ENCODE measurements around the gene PDIK1L.

Gene PDIK1L

DNA sequence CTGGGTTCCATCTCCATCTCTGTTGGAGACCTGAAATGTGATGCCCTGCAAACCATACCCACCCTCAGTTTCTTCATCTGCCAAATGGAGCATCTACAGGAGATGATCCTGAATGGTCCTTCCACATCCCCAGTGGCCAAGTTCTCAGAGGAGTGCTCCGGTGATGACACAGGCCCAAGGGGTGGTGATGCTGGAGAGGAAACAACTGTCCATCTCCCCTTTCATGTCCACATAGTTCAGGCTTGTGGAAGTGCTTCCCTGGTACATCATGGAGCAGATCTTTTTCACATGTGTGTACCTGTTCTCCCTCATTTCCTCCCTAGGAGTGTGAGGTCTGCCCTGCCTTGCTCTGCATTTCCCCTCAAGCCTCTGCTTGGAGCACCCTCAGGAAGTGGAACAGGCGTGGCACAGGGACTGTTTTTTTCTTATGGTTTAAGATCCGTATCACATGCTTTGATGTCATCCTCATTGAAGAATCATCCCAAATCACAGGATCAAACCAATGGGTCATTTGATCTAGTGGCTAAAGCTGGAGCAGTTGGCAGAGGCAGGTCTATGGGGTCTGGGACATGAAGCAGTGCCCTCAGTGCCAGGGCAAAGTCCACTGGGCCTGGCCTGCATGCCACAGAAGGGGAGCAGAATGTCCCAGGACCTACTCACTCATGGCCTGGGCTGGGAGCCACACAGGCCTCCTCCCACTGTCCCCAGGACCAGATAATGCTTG is 36.0 kb upstream of the PDIK1L start:
- Histone ChIP-seq H3K9me3 (ENCODE audit: control insufficient read depth in 1 of 2, low read length in 2 of 2) (no peaks in the 10 kb centered on the region), H3K4me1 (ENCODE audit: control insufficient read depth in 1 of 2, insufficient read depth in 2 of 2, low read length in 2 of 2) (peaks cover 9 to 13% of the 10 kb centered on the region in 2 donors), H3K27me3 (ENCODE audit: control insufficient read depth in 1 of 2, insufficient read depth in 2 of 2, low read length in 2 of 2) (peaks cover 0 to 5% of the 10 kb centered on the region in 2 donors), H3K9ac (ENCODE audit: low read depth in 1 of 2, low read length in 2 of 2) (no peak overlapping the region), H3K4me3 (ENCODE audit: low read depth in 1 of 2, low read length in 2 of 2) (no peak overlapping the region), H3K27ac (ENCODE audit: low read depth, low read length) (no peak overlapping the region), H3K36me3 (ENCODE audit: control insufficient read depth in 1 of 2, insufficient read depth in 2 of 2, low read length in 2 of 2) (no peaks in the 10 kb centered on the region)

DNA sequence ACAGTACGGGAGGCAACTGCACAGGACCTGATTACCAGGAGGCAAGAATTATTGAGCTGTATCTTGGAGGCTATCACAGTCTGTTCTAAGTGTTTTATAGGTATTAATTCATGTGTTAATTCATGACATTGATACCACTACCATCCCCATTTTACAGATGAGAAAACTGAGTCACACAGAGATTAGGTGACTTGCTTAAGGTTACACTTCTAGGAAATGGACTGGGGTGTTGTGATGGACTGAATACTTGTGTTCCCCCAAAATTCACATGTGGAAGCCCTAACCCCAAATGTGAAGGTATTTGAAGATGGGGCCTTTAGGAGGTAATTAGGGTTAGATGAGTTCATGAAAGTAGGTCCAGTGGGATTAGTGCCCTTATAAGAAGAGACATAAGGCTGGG is 34.1 kb upstream of the PDIK1L start:
- Histone ChIP-seq H3K9ac (ENCODE audit: low read depth in 1 of 2, low read length in 2 of 2) (no peak overlapping the region), H3K9me3 (ENCODE audit: control insufficient read depth in 1 of 2, low read length in 2 of 2) (no peaks in the 10 kb centered on the region), H3K36me3 (ENCODE audit: control insufficient read depth in 1 of 2, insufficient read depth in 2 of 2, low read length in 2 of 2) (no peaks in the 10 kb centered on the region), H3K4me3 (ENCODE audit: low read depth in 1 of 2, low read length in 2 of 2) (no peak overlapping the region), H3K27ac (ENCODE audit: low read depth, low read length) (no peak overlapping the region), H3K4me1 (ENCODE audit: control insufficient read depth in 1 of 2, insufficient read depth in 2 of 2, low read length in 2 of 2) (peaks cover 9 to 13% of the 10 kb centered on the region in 2 donors), H3K27me3 (ENCODE audit: control insufficient read depth in 1 of 2, insufficient read depth in 2 of 2, low read length in 2 of 2) (peaks cover 0 to 2% of the 10 kb centered on the region in 2 donors)

DNA sequence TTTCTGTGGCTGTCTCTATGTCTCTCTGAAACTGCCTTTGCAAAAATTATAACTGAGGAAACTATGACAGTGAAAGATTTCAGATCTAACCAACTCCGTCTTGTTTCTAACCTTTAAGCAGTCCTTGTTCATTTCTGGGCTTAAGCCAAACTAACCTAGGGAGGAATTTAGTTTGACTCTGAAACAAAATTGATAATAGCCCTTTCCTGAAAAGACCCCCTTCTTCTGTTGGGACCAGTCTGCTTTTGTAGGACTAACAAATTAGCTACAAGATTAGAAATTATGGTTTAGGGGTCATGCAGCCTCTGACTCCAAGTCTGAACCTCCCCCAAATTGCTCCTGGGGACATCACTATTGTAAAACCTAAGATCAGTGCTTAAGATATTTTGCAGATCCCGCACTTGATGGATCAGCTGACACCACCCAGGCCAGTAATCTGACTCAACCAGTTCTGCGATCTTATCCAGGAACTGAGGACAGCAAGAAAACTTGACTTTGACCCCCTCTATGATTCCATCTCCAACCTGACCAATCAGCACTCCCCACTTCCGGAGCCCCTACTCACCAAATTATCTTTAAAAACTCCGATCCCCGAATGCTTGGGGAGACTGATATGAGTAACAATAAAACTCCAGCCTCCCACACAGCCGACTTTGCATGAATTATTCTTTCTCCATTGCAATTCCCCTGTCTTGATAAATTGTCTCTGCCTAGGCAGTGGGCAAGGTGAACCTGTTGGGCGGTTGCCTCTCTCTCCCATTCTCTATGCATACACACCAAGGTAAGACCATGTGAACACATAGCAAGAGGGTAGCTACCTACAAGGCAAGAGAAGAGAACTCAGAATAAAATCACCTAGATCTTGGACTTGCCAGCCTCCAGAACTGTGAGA is 33.1 kb upstream of the PDIK1L start:
- H3K9me3 ChIP-seq (ENCODE audit: control insufficient read depth in 1 of 2, low read length in 2 of 2) = no peaks in the 10 kb centered on the region
- H3K27me3 ChIP-seq (ENCODE audit: control insufficient read depth in 1 of 2, insufficient read depth in 2 of 2, low read length in 2 of 2) = no peaks in the 10 kb centered on the region
- H3K4me1 ChIP-seq (ENCODE audit: control insufficient read depth in 1 of 2, insufficient read depth in 2 of 2, low read length in 2 of 2) = peaks cover 9 to 13% of the 10 kb centered on the region in 2 donors
- no peak overlapping the region for H3K4me3 ChIP-seq (ENCODE audit: low read depth in 1 of 2, low read length in 2 of 2)
- no peak overlapping the region for H3K27ac ChIP-seq (ENCODE audit: low read depth, low read length)
- no peak overlapping the region for H3K9ac ChIP-seq (ENCODE audit: low read depth in 1 of 2, low read length in 2 of 2)
- no peaks in the 10 kb centered on the region for H3K36me3 ChIP-seq (ENCODE audit: control insufficient read depth in 1 of 2, insufficient read depth in 2 of 2, low read length in 2 of 2)

DNA sequence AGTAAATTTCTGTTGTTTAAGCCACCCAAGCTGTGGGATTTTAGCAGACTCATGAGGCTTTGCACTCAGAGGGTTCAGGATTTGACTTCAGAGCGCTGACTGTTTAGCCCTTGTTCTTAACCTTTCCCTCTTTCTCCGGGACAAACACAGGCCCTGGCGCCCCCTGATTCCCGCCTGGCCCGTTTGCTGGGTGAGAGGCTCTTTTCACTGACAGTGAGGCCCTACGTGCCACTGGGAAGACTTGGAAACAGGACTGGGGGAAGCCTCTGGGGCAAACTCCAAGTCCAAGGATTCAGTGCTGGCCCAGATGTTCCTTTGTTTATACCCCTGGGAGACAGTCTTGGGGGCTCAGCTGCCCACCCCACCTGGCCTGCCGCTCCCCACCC is 32.5 kb upstream of the PDIK1L start:
- Histone ChIP-seq H3K27me3 (ENCODE audit: control insufficient read depth in 1 of 2, insufficient read depth in 2 of 2, low read length in 2 of 2) (no peaks in the 10 kb centered on the region), H3K9ac (ENCODE audit: low read depth in 1 of 2, low read length in 2 of 2) (no peak overlapping the region), H3K4me1 (ENCODE audit: control insufficient read depth in 1 of 2, insufficient read depth in 2 of 2, low read length in 2 of 2) (peaks cover 9 to 13% of the 10 kb centered on the region in 2 donors), H3K9me3 (ENCODE audit: control insufficient read depth in 1 of 2, low read length in 2 of 2) (no peaks in the 10 kb centered on the region), H3K4me3 (ENCODE audit: low read depth in 1 of 2, low read length in 2 of 2) (no peak overlapping the region), H3K27ac (ENCODE audit: low read depth, low read length) (no peak overlapping the region), H3K36me3 (ENCODE audit: control insufficient read depth in 1 of 2, insufficient read depth in 2 of 2, low read length in 2 of 2) (no peaks in the 10 kb centered on the region)

DNA sequence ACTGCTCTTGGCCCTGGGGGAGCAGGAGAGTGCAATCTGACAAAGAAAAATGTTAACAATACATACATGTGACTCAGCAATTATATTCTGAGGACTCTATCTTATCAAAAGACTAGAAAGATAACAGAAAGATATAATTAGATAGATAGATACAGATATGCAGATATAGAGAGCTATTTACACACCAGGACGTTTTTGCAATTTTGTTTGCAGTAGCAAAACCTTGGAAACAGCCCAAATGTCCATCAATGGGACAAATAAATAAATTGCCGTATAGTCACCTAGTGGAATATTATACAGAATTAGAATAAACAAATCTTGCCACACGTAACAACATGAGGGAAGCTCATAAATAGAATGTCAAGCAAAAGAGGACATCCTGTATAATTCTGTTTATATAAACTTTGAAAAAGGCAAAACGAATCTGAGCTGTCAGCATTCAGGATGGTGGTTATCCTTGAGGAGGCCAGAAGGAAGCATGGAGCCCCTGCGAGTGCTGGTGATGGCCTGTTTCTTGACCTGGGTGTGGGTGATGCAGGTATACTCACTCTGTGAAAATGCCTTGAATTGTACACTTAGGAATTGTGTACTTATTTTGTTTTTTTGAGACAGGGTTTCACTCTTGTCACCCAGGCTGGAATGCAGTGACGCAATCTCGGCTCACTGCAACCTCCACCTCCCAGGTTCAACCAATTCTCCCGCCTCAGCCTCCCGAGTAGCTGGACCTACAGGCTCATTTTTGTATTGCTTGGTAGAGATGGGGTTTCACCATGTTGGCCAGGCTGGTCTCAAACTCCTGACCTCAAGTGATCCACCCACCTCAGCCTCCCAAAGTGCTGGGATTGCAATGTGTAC is 31.4 kb upstream of the PDIK1L start:
- Histone ChIP-seq H3K9ac (ENCODE audit: low read depth in 1 of 2, low read length in 2 of 2) (no peak overlapping the region), H3K36me3 (ENCODE audit: control insufficient read depth in 1 of 2, insufficient read depth in 2 of 2, low read length in 2 of 2) (no peaks in the 10 kb centered on the region), H3K4me1 (ENCODE audit: control insufficient read depth in 1 of 2, insufficient read depth in 2 of 2, low read length in 2 of 2) (peaks cover 9 to 13% of the 10 kb centered on the region in 2 donors), H3K9me3 (ENCODE audit: control insufficient read depth in 1 of 2, low read length in 2 of 2) (no peaks in the 10 kb centered on the region), H3K27me3 (ENCODE audit: control insufficient read depth in 1 of 2, insufficient read depth in 2 of 2, low read length in 2 of 2) (no peaks in the 10 kb centered on the region), H3K27ac (ENCODE audit: low read depth, low read length) (no peak overlapping the region), H3K4me3 (ENCODE audit: low read depth in 1 of 2, low read length in 2 of 2) (no peak overlapping the region)

DNA sequence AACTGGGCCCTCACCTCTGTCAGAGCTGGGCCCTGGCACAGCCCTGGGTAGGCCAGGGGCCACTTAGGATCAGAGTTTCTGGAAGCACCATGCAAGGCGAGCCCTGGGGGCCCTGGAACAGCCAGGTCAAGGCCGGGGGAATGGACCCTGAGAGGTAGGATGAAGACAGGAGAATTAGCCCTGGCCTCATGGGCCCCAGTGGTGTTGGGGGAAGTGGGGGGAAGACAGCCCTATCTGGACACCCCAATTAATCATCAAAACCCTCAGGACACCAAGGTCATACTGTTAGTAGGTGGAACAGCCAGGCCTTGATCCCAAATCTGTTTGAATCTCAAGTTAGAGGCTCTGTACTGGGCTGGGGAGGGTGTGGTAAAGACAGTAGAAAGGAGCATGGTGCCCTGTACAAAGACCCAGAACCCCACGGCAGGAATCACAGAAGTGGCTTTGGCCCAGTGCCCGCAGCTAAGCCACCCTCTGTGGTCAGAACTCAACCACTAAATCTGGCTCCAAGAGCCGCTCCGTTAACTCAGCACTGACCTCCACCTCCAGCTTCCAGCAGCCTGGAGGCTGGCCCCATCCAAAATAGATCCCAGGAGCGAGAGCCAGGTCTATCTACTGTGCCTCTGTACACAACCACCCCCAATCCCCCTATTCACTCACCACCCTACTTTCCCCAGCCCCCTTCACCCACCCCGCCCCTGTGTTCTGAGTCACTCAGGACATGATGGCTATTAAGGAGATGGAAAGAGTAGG is 30.2 kb upstream of the PDIK1L start:
- no peak overlapping the region for H3K27ac ChIP-seq (ENCODE audit: low read depth, low read length)

DNA sequence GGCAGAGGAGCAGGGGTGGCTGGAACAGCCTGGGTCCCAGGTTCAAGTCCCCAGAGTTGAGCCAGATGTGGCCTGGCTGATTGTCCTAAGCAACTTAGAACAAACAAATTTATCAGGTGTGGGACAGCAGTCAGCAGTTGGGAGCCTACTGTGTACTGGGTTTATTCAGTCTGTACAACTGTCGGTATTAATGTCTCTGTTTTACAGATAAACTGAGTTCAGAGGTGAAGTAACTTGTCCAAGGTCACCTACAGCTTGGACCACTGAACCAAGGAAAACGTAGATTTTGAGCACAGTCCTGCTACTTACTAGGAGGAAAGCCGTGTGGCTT is 29.6 kb upstream of the PDIK1L start:
- Histone ChIP-seq H3K9ac (ENCODE audit: low read depth in 1 of 2, low read length in 2 of 2) (no peak overlapping the region), H3K4me3 (ENCODE audit: low read depth in 1 of 2, low read length in 2 of 2) (no peak overlapping the region), H3K36me3 (ENCODE audit: control insufficient read depth in 1 of 2, insufficient read depth in 2 of 2, low read length in 2 of 2) (no peaks in the 10 kb centered on the region), H3K9me3 (ENCODE audit: control insufficient read depth in 1 of 2, low read length in 2 of 2) (no peaks in the 10 kb centered on the region), H3K27ac (ENCODE audit: low read depth, low read length) (no peak overlapping the region), H3K27me3 (ENCODE audit: control insufficient read depth in 1 of 2, insufficient read depth in 2 of 2, low read length in 2 of 2) (no peaks in the 10 kb centered on the region), H3K4me1 (ENCODE audit: control insufficient read depth in 1 of 2, insufficient read depth in 2 of 2, low read length in 2 of 2) (peaks cover 0 to 5% of the 10 kb centered on the region in 2 donors)

More for the DNA sequence above, 30.2 kb upstream of the PDIK1L start:
- Histone ChIP-seq H3K4me1 (ENCODE audit: control insufficient read depth in 1 of 2, insufficient read depth in 2 of 2, low read length in 2 of 2) (peaks cover 0 to 5% of the 10 kb centered on the region in 2 donors), H3K4me3 (ENCODE audit: low read depth in 1 of 2, low read length in 2 of 2) (no peak overlapping the region), H3K9ac (ENCODE audit: low read depth in 1 of 2, low read length in 2 of 2) (no peak overlapping the region), H3K36me3 (ENCODE audit: control insufficient read depth in 1 of 2, insufficient read depth in 2 of 2, low read length in 2 of 2) (no peaks in the 10 kb centered on the region), H3K9me3 (ENCODE audit: control insufficient read depth in 1 of 2, low read length in 2 of 2) (no peaks in the 10 kb centered on the region), H3K27me3 (ENCODE audit: control insufficient read depth in 1 of 2, insufficient read depth in 2 of 2, low read length in 2 of 2) (no peaks in the 10 kb centered on the region)

GRCh38 chr1:26083208-26083607 is 28.4 kb upstream of the PDIK1L start:
- Histone ChIP-seq H3K27ac (ENCODE audit: low read depth, low read length) (no peak overlapping the region), H3K36me3 (ENCODE audit: control insufficient read depth in 1 of 2, insufficient read depth in 2 of 2, low read length in 2 of 2) (no peaks in the 10 kb centered on the region), H3K27me3 (ENCODE audit: control insufficient read depth in 1 of 2, insufficient read depth in 2 of 2, low read length in 2 of 2) (no peaks in the 10 kb centered on the region), H3K9me3 (ENCODE audit: control insufficient read depth in 1 of 2, low read length in 2 of 2) (no peaks in the 10 kb centered on the region), H3K9ac (ENCODE audit: low read depth in 1 of 2, low read length in 2 of 2) (no peak overlapping the region), H3K4me1 (ENCODE audit: control insufficient read depth in 1 of 2, insufficient read depth in 2 of 2, low read length in 2 of 2) (peaks cover 0 to 2% of the 10 kb centered on the region in 2 donors), H3K4me3 (ENCODE audit: low read depth in 1 of 2, low read length in 2 of 2) (no peak overlapping the region)

- H3K4me1 ChIP-seq (ENCODE audit: control insufficient read depth in 1 of 2, insufficient read depth in 2 of 2, low read length in 2 of 2) = no peaks in the 10 kb centered on the region
- H3K9ac ChIP-seq (ENCODE audit: low read depth in 1 of 2, low read length in 2 of 2) = no peak overlapping the region
- no peak overlapping the region for H3K27ac ChIP-seq (ENCODE audit: low read depth, low read length)
- H3K36me3 ChIP-seq (ENCODE audit: control insufficient read depth in 1 of 2, insufficient read depth in 2 of 2, low read length in 2 of 2) = no peaks in the 10 kb centered on the region
- no peak overlapping the region for H3K4me3 ChIP-seq (ENCODE audit: low read depth in 1 of 2, low read length in 2 of 2)
- no peaks in the 10 kb centered on the region for H3K27me3 ChIP-seq (ENCODE audit: control insufficient read depth in 1 of 2, insufficient read depth in 2 of 2, low read length in 2 of 2)
- H3K9me3 ChIP-seq (ENCODE audit: control insufficient read depth in 1 of 2, low read length in 2 of 2) = no peaks in the 10 kb centered on the region
These were observed 27.5 kb upstream of the PDIK1L start for GRCh38 chr1:26084091-26084561.
